ENCODE data around the gene CTXND1.

GRCh38 chr15:80186597-80186996 lies 65.4 kb downstream of the CTXND1 start:
- TF ChIP-seq CTCF (conservative IDR thresholded peaks at IDR 0.05; ENCODE audit: low read depth in 2 of 2) (no peak), EZH2phosphoT487 (IDR thresholded peaks at IDR 0.05; ENCODE audit: unreplicated experiment) (no peak), POLR2AphosphoS5 (IDR thresholded peaks at IDR 0.05; ENCODE audit: low read depth) (no peak), EZH2 (IDR thresholded peaks at IDR 0.05; ENCODE audit: low read depth, unreplicated experiment) (no peak), JUNB (IDR thresholded peaks at IDR 0.05; ENCODE audit: unreplicated experiment) (no peak), REST (IDR thresholded peaks at IDR 0.05; ENCODE audit: unreplicated experiment) (no peak), CREB1 (CRISPR knock-in tag; IDR thresholded peaks at IDR 0.05; ENCODE audit: low read depth) (no peak), NANOG (IDR thresholded peaks at IDR 0.05; ENCODE audit: borderline replicate concordance) (no peak), STAT1 (IDR thresholded peaks at IDR 0.05; ENCODE audit: unreplicated experiment) (no peak), ZNF331 (CRISPR knock-in tag; IDR thresholded peaks at IDR 0.05; ENCODE audit: low read depth) (no peak), ETS1 (IDR thresholded peaks at IDR 0.05) (no peak), ZNF114 (CRISPR knock-in tag; IDR thresholded peaks at IDR 0.05) (no peak)

Data from GM23338 (cell line).